HepG2 (cell line): ENCODE measurements around the gene CHCHD1. TPM values are rescaled to one million over a fixed set of nuclear protein-coding genes. Genes with fewer than 3 reads are reported as not detected.
A peak's percentile ranks its signal among the peaks of the same experiment; 100 is the strongest.

ENCODE experiments used
- HES4 ChIP-seq: sonication (generic); formaldehyde crosslinking; IDR thresholded peaks from 2 replicates; pipeline ENCODE4 v1.9.0; 2021; ENCODE audit warnings: mild to moderate bottlenecking, missing genetic modification reagents, borderline replicate concordance
- JUN ChIP-seq: sonication (generic); formaldehyde crosslinking; IDR thresholded peaks from 2 replicates; pipeline ENCODE4 v1.4.0; 2020; ENCODE audit warnings: mild to moderate bottlenecking, missing genetic modification reagents
- MAFK ChIP-seq, 2 experiments: IDR thresholded peaks in 1 of 2; conservative IDR thresholded peaks in 1 of 2; 2 replicates each; pipeline ENCODE4 v1.6.1; 2011; ENCODE audit warnings: improper control_type of control experiment in 2 of 2, low read length in 2 of 2
- MED1 ChIP-seq: sonication (generic); formaldehyde crosslinking; IDR thresholded peaks from 2 replicates; pipeline ENCODE4 v1.4.0; 2020; ENCODE audit warnings: missing genetic modification reagents
- MEF2D ChIP-seq: sonication (generic); formaldehyde crosslinking; IDR thresholded peaks from 2 replicates; pipeline ENCODE4 v1.5.1; 2020; ENCODE audit warnings: mild to moderate bottlenecking, missing genetic modification reagents
- NCOR1 ChIP-seq: fragments of 200-600 bp; sonication (generic); IDR thresholded peaks from 2 replicates; pipeline ENCODE4 v1.7.0; 2017; ENCODE audit warnings: antibody characterized with exemption, low read length, borderline replicate concordance
- NR2F2 ChIP-seq: IDR thresholded peaks from 2 replicates; pipeline ENCODE4 v1.6.1; 2012; ENCODE audit warnings: low read depth, inconsistent platforms, borderline replicate concordance
- RARA ChIP-seq: IDR thresholded peaks from 2 replicates; pipeline ENCODE4 v1.6.1; 2016; ENCODE audit warnings: missing genetic modification reagents, missing compliant biosample characterization
- RBM22 ChIP-seq: fragments of 200-400 bp; formaldehyde crosslinking; optimal IDR thresholded peaks from 2 replicates; pipeline ENCODE3; 2017; ENCODE audit warnings: mild to moderate bottlenecking, low read length, moderate library complexity
- STAT5B ChIP-seq: sonication (generic); formaldehyde crosslinking; IDR thresholded peaks from 2 replicates; pipeline ENCODE4 v1.4.0; 2020; ENCODE audit warnings: missing genetic modification reagents
- ZNF205 ChIP-seq: IDR thresholded peaks from 2 replicates; pipeline ENCODE4 v1.6.1; 2018; ENCODE audit warnings: missing biosample characterization, missing genetic modification reagents
- ZNF253 ChIP-seq: sonication (generic); formaldehyde crosslinking; IDR thresholded peaks from 2 replicates; pipeline ENCODE4 v1.8.0; 2022; ENCODE audit warnings: mild to moderate bottlenecking, missing genetic modification reagents, borderline replicate concordance
- ZNF510 ChIP-seq: sonication (generic); formaldehyde crosslinking; IDR thresholded peaks from 2 replicates; pipeline ENCODE4 v1.4.0; 2020; ENCODE audit warnings: low read depth, mild to moderate bottlenecking, missing genetic modification reagents
- ZNF776 ChIP-seq: sonication (generic); formaldehyde crosslinking; IDR thresholded peaks from 2 replicates; pipeline ENCODE4 v1.4.0; 2020; ENCODE audit warnings: mild to moderate bottlenecking, missing genetic modification reagents
- polyA plus RNA-seq, 8 experiments: library from polyadenylated mRNA; depleted of rRNA in 3 of 8; stranded (reverse) in 7 of 8; unstranded in 1 of 8; fragments of >200 nt; fragmentation: Illumina TruSeq in 4 of 8; extraction: Trizol in 4 of 8; gene quantifications; 2 replicates each; pipeline versions ENCODE4 v1.2.1 to v1.2.3, GENCODE V29; 2011 to 2016; ENCODE audit warnings: low read depth in 4 of 8, missing spikeins in 1 of 8, mixed read lengths in 1 of 8; ENCODE audit not compliant: insufficient read depth in 1 of 8
- total RNA-seq, 5 experiments: library from RNA; depleted of rRNA; stranded (reverse); fragments of >200 nt; fragmentation: Illumina TruSeq; extraction: Trizol; gene quantifications; 2 replicates each; pipeline ENCODE4 v1.2.3, GENCODE V29; 2016; ENCODE audit warnings: low read depth in 1 of 5
- TF ChIP-seq, protein P1 (sequence below): sonication (generic); formaldehyde crosslinking; IDR thresholded peaks from 2 replicates; pipeline ENCODE4 v1.4.0; 2020; ENCODE audit warnings: low read depth, missing genetic modification reagents
- TF ChIP-seq, protein P2 (sequence below): IDR thresholded peaks from 2 replicates; pipeline ENCODE4 v1.6.1; 2016; ENCODE audit warnings: low read depth
- TF ChIP-seq, protein P3 (sequence below): sonication (generic); formaldehyde crosslinking; IDR thresholded peaks from 2 replicates; pipeline ENCODE4 v1.4.0; 2020; ENCODE audit warnings: missing genetic modification reagents
- TF ChIP-seq, protein P4 (sequence below): sonication (generic); formaldehyde crosslinking; IDR thresholded peaks from 2 replicates; pipeline ENCODE4 v1.9.0; 2021; ENCODE audit warnings: missing genetic modification reagents, mild to moderate bottlenecking, borderline replicate concordance
- TF ChIP-seq, protein P5 (sequence below): sonication (generic); formaldehyde crosslinking; IDR thresholded peaks from 2 replicates; pipeline ENCODE4 v1.5.0; 2020; ENCODE audit warnings: mild to moderate bottlenecking, missing genetic modification reagents

The CHCHD1 gene
- total and polyA plus RNA-seq, 2 of the 13 experiments (the other 11 are each of a cell fraction or from before 2014, with no cell fraction given), result 36.9 to 71.2 TPM

DNA sequence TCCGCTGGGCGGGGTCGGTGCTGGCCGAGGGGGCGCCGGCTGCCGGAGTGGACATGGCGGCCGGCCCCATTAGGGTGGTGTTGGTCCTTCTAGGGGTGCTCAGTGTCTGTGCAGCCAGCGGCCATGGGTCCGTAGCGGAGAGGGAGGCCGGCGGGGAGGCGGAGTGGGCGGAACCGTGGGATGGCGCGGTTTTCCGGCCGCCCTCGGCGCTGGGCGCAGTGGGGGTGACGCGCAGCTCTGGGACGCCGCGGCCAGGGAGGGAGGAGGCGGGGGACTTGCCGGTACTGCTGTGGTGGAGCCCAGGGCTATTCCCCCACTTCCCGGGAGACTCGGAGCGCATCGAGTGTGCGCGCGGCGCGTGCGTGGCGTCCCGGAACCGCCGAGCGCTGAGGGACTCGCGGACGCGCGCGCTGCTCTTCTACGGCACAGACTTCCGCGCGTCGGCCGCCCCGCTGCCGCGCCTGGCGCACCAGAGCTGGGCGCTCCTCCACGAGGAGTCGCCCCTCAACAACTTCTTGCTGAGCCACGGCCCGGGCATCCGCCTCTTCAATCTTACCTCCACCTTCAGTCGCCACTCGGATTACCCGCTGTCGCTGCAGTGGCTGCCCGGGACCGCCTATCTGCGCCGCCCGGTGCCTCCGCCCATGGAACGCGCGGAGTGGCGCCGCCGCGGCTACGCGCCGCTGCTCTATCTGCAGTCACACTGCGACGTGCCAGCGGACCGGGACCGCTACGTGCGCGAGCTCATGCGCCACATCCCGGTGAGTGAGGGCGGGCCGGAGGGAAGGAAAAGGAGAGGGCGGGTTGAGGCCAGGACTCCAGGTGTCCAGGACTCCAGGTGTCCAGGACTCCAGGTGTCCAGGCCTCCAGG, 9.3 kb upstream of the CHCHD1 start (continued):
- TF ChIP-seq, protein P1, sequence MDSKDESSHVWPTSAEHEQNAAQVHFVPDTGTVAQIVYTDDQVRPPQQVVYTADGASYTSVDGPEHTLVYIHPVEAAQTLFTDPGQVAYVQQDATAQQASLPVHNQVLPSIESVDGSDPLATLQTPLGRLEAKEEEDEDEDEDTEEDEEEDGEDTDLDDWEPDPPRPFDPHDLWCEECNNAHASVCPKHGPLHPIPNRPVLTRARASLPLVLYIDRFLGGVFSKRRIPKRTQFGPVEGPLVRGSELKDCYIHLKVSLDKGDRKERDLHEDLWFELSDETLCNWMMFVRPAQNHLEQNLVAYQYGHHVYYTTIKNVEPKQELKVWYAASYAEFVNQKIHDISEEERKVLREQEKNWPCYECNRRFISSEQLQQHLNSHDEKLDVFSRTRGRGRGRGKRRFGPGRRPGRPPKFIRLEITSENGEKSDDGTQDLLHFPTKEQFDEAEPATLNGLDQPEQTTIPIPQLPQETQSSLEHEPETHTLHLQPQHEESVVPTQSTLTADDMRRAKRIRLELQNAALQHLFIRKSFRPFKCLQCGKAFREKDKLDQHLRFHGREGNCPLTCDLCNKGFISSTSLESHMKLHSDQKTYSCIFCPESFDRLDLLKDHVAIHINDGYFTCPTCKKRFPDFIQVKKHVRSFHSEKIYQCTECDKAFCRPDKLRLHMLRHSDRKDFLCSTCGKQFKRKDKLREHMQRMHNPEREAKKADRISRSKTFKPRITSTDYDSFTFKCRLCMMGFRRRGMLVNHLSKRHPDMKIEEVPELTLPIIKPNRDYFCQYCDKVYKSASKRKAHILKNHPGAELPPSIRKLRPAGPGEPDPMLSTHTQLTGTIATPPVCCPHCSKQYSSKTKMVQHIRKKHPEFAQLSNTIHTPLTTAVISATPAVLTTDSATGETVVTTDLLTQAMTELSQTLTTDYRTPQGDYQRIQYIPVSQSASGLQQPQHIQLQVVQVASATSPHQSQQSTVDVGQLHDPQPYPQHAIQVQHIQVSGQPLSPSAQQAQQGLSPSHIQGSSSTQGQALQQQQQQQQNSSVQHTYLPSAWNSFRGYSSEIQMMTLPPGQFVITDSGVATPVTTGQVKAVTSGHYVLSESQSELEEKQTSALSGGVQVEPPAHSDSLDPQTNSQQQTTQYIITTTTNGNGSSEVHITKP (CRISPR knock-in tag), result no peak
- 0 out of 2 replicates have a peak, but pooled peaks have one; percentile 35 for TF ChIP-seq HES4 (CRISPR knock-in tag)
- no peak for TF ChIP-seq MAFK (conservative IDR thresholded peaks at IDR 0.05 in 1 of 2, IDR thresholded peaks at IDR 0.05 in 1 of 2; ENCODE audit: low read length in 2 of 2)
- TF ChIP-seq MEF2D (CRISPR knock-in tag), result no peak
- TF ChIP-seq JUN (CRISPR knock-in tag), result no peak
- peak; percentile 75 for TF ChIP-seq ZNF776 (CRISPR knock-in tag)
- TF ChIP-seq MED1 (CRISPR knock-in tag), result peak; percentile 64
- TF ChIP-seq RBM22, result peak; percentile 75
- TF ChIP-seq, protein P2, sequence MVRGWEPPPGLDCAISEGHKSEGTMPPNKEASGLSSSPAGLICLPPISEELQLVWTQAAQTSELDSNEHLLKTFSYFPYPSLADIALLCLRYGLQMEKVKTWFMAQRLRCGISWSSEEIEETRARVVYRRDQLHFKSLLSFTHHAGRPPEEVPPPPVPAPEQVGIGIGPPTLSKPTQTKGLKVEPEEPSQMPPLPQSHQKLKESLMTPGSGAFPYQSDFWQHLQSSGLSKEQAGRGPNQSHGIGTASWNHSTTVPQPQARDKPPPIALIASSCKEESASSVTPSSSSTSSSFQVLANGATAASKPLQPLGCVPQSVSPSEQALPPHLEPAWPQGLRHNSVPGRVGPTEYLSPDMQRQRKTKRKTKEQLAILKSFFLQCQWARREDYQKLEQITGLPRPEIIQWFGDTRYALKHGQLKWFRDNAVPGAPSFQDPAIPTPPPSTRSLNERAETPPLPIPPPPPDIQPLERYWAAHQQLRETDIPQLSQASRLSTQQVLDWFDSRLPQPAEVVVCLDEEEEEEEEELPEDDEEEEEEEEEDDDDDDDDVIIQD, result peak; percentile 41; the same call in 1 of the 2 replicates
- no peak for TF ChIP-seq NCOR1
- TF ChIP-seq, protein P3, sequence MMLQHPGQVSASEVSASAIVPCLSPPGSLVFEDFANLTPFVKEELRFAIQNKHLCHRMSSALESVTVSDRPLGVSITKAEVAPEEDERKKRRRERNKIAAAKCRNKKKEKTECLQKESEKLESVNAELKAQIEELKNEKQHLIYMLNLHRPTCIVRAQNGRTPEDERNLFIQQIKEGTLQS (CRISPR knock-in tag), result no peak
- no peak for TF ChIP-seq STAT5B (CRISPR knock-in tag)
- no peak for TF ChIP-seq NR2F2
- peak; percentile 27; the same call in 1 of the 2 replicates for TF ChIP-seq RARA
- TF ChIP-seq, protein P4, sequence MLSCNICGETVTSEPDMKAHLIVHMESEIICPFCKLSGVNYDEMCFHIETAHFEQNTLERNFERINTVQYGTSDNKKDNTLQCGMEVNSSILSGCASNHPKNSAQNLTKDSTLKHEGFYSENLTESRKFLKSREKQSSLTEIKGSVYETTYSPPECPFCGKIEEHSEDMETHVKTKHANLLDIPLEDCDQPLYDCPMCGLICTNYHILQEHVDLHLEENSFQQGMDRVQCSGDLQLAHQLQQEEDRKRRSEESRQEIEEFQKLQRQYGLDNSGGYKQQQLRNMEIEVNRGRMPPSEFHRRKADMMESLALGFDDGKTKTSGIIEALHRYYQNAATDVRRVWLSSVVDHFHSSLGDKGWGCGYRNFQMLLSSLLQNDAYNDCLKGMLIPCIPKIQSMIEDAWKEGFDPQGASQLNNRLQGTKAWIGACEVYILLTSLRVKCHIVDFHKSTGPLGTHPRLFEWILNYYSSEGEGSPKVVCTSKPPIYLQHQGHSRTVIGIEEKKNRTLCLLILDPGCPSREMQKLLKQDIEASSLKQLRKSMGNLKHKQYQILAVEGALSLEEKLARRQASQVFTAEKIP (CRISPR knock-in tag), result no peak
- TF ChIP-seq ZNF205 (CRISPR knock-in tag), result 0 out of 2 replicates have a peak, but pooled peaks have one; percentile 39
- no peak for TF ChIP-seq ZNF253 (CRISPR knock-in tag)
- TF ChIP-seq ZNF510 (CRISPR knock-in tag), result no peak
- TF ChIP-seq, protein P5, sequence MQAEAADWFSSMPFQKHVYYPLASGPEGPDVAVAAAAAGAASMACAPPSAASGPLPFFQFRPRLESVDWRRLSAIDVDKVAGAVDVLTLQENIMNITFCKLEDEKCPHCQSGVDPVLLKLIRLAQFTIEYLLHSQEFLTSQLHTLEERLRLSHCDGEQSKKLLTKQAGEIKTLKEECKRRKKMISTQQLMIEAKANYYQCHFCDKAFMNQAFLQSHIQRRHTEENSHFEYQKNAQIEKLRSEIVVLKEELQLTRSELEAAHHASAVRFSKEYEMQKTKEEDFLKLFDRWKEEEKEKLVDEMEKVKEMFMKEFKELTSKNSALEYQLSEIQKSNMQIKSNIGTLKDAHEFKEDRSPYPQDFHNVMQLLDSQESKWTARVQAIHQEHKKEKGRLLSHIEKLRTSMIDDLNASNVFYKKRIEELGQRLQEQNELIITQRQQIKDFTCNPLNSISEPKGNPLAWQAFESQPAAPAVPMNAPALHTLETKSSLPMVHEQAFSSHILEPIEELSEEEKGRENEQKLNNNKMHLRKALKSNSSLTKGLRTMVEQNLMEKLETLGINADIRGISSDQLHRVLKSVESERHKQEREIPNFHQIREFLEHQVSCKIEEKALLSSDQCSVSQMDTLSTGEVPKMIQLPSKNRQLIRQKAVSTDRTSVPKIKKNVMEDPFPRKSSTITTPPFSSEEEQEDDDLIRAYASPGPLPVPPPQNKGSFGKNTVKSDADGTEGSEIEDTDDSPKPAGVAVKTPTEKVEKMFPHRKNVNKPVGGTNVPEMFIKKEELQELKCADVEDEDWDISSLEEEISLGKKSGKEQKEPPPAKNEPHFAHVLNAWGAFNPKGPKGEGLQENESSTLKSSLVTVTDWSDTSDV (CRISPR knock-in tag), result 0 out of 2 replicates have a peak, but pooled peaks have one; percentile 15
